Activated CD4-positive, alpha-beta T cell treated with anti-CD3 and anti-CD28 coated beads, Interleukin-10, Interleukin-2, amounts not matched to agents 100 ng/mL and 50 ng/mL, durations not matched to agents 16 hours and 8 hours (primary cell): ENCODE data around the gene VSIG10.
A peak's percentile ranks its signal among the peaks of the same experiment; 100 is the strongest.
"Not testable (repeated sequence)": the region's sequence is repeated elsewhere in the genome, so short reads cannot be mapped to it uniquely, and the experiment has no call there.

ENCODE experiments used
- DNase-seq: peaks from one replicate; pipeline ENCODE4 v3.0.0-alpha.2; 2020

Gene VSIG10

DNA sequence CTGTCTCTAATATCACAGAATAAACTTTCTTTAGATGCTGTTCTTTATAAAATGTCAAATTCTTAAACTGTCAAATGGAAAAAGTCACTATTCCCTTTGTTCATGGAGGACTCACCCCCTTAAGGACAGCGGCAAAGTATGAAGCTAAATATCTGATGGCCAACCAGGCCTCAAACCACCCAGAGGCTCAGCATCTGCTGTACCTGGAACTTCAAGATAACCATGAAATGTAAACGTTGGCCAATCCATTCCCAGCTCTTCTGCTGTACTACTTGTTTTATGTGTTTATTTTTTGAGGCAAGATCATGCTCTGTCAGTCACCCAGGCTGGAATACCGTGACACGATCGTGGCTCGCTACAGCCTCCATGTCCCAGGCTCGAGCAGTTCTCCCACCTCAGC, 71.6 kb downstream of the VSIG10 start:
- no peak for DNase-seq

DNA sequence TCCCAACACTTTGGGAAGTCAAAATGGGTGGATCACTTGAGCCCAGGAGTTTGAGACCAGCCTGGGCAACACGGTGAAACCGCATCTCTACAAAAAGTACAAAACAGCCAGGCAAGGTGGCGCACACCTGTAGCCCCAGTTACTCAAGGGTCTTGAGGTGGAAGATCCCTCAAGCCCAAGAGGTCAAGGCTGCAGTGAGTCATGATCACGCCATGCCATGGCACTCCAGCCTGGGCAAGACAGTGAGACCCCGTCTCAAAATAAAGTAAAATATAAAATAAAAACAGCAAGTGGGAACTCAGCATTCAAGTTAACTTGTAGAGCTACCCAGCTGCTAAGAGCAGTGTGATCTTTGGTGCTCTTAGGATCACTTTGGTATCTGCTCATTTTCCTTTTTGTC, 74.6 kb downstream of the VSIG10 start:
- no peak for DNase-seq

DNA sequence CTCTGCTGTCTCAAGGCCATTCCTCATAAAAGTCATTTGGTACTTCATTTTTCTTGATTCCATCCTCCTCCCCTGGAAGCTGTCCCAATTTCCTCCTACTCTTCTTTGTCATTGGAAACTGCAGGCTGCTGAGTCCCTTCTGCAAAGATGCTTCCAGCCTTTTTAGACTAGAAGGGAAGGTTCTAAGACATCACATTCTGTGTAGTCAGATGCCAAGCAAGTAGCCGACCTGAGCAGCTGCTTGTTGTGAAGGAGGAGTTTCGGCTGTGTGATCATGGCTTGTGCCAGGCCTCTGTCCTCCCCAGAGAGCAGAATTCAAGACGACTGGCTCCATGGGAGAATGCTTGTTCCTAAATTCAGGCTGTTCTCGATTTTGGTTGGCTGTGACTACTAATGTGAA, 78.6 kb downstream of the VSIG10 start:
- DNase-seq, result no peak

DNA sequence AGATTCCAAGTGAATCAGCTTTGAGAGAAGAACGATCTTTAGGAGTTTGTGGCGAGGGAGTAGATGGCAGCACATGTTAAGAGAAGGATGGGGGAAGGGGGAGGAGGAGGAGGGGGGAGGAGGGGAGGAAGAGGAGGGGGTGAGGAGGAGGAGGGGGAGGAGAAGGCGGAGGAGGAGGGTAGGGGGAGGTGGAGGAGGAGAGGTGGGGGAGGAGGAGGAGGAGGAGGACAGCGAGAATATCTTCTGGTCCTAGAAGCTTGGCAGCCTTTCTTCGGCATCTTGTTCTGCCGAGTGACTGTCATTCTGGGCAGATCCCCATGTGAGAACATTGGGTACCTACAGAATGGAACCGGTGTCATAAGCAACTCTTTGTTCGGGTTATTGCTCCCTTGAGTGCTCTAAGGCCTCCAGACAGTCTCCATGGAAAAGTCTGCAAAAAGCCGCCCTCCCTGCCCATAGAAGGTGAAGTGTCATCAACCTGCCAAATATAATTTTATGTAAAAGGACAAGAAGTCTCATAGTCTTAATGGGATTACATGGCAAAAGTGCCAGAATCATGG, 80.4 kb downstream of the VSIG10 start:
- no peak for DNase-seq

DNA sequence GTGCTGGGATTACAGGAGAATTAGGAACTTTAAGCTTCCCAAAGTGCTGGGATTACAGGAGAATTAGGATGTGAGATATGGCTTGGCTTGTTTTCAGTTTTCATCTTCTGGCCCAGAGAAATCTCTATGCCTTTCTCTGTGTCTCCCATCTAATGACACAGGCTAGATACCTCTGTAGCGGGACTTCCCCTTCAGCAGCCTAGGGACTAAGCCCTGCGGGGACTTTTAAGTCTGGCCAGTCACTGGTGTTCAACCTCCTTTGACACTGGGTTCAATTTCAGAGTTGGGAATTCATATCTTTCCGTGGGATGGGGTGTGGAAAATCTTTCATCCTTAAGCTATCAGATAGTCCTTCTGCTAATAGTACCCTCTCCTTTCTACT, 81.1 kb downstream of the VSIG10 start:
- DNase-seq, result no peak

DNA sequence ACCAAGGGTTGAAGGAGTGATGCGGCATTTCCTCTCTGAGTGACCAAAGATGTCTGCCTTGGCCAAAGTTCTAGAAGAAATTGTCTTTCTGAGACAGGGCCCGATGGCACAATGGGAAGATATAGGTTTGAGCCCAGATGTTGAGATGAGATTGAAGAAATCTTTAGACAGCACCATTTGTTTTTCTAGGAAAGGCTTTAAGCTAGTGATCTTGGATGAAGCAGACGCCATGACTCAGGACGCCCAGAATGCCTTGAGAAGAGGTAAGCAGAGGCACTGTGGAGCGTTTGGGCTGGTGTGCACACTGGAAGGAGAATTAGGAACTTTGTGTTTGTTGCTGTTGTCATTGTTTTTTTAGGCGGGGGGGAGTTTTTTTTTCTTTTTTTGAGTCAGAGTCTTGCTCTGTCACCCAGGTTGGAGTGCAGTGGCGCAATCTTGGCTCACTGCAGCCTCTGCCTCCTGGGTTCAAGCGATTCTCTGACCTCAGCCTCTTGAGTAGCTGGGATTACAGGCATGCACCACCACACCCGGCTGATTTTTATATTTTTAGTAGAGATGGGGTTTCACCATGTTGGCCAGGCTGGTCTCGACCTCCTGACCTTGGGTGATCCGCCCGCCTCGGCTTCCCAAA, 81.6 kb downstream of the VSIG10 start:
- not testable (repeated sequence) for DNase-seq

DNA sequence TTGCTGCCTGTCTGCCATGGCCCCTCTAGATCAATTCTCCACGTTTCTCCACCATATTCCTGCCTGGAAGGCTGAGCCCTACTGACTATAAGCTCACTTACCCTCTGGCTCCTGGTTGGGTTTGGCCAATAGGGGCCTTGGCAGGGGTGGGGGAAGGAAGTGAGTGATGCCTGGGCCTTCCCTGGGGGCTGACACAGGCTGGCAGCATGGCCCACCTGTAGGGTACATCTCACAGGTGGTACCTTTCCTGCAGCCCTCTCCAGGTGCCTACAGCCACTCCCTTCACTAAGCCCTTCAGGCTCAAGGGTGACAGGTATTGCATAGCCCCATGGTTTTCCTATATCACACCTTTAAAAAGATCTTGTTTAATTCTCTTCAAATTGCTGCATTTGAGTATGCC, 83.8 kb downstream of the VSIG10 start:
- DNase-seq, result no peak

DNA sequence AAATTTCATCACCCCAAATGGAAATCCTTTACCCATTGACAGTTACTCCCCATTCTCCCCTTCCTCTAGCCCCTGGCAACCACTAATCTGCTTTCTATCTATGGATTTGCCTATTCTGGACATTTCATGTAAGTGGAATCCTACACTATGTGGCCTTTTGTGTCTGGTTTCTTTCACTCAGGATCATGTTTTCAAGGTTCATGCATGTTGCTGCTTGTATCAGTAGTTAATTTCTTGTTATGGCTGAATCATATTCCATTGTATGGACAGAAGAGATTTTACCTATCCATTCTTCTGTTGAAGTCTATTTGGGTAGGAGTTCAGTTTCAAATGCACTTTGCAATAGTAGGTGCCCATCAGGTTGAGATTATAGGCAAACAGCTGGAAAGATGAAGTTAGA, 85.9 kb downstream of the VSIG10 start:
- DNase-seq, result no peak

DNA sequence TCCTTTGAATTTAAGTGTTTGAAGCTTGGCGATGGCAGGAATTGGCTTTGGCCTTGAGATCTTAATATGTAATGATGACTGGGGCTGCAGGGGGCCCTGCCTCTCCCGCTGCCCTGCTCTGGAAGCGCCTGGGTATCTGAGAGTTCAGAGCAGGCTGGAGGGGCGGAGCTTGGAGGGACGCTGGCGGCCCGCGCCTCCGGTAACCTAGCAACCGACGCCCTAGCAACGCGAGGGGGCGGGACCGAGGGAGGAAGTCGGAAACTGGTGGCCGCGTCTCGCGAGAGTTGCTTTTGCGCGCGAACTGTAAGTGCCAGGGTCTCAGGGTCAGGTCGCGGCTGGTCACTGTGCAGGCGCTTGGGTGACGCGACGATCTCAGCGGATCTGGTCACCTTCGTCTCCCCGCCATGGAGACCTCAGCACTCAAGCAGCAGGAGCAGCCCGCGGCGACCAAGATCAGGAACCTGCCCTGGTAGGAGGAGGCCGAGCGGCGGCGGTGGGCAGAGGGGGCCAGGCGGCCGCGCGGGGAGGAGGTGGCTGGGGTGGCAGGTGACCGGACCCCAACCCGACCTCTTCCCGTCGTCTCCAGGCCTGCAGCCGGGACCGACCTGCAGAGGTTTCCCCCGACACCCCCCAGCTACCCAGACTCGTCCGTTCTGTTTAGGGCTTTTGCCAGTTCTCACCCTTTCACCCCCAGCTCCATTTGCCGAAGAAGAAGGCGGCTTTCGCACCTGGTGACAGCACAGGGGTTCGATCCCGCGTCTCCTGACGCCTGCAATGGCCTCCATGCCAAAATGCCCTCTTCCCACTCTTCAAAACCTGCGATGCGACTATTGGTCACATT, 87.2 kb downstream of the VSIG10 start, which contains the start of gene RFC5:
Gene RFC5, plus strand, starts transcription at position 280 of the 841 bp plus-strand sequence. Its CDS starts 125 bp downstream, at position 405.
- peak; percentile 98 for DNase-seq

DNA sequence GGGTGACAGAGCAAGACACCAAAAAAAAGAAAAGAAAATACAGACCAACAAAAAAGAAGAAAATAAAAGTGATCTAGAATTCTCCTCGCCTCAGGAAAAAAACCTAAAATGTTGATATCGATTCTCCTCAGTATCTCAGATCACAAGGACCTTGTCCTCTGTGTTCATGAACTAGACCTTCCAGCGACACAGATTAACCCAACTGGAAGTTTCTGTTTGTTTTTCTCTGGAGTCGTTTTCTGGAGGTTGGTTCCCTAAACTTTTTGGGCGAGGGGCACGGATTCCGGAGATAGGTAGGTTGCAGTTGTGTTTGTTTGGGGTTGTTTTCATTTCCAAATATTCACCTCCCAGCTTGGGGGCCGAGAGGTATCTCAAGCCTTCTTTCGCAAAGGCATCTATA, 87.9 kb downstream of the VSIG10 start:
- DNase-seq, result no peak

DNA sequence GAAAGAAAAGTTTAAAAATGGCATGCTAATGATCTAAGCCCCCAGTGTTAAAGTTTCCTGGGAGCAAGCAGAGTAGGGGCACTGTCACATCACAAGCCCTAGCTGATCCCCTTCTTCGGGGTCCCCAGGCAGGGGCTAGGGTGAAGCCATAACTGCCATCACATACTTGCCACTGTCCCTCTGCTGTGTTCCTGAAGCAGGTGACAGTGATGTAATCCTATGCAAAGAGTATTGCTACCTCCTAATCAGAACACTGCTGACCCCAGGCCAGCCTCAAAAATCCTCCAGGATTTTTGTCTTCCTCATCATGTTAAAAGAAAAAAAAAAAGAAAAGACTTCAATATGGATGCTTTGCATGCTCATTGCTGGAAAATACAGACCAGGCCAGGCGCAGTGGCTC, 88.5 kb downstream of the VSIG10 start:
- DNase-seq, result no peak
